Central memory CD8-positive, alpha-beta T cell (primary cell): Measurements from ENCODE around the gene CHDH.

ENCODE experiments used
- ATAC-seq: fragments of 150-1000 bp; cut with Tn5 transposase; replicated peaks from 2 replicates; pipeline ENCODE4 v1.10.0; 2022; ENCODE audit warnings: mild to moderate bottlenecking, moderate FRiP score, moderate number of reproducible peaks; ENCODE audit not compliant: poor library complexity, severe bottlenecking; ENCODE audit errors: extremely low read depth
- DNase-seq, 2 donors: peaks; one replicate each; pipeline ENCODE4 v3.0.0; 2021; ENCODE audit warnings: low spot score in 2 of 2
- H3K27ac Mint-ChIP-seq: one replicate; pipeline ENCODE4 v1.8.0; 2022; ENCODE audit warnings: low read depth, mild to moderate bottlenecking, moderate library complexity, mixed read lengths
- H3K27me3 Mint-ChIP-seq: one replicate; pipeline ENCODE4 v1.8.0; 2022; ENCODE audit warnings: mixed read lengths
- H3K36me3 Mint-ChIP-seq: one replicate; pipeline ENCODE4 v1.8.0; 2022; ENCODE audit warnings: mild to moderate bottlenecking, moderate library complexity, mixed read lengths; ENCODE audit not compliant: insufficient read depth
- H3K4me1 Mint-ChIP-seq: one replicate; pipeline ENCODE4 v1.8.0; 2022; ENCODE audit warnings: mixed read lengths
- H3K4me3 Mint-ChIP-seq: one replicate; pipeline ENCODE4 v1.8.0; 2022; ENCODE audit warnings: mild to moderate bottlenecking, moderate library complexity, mixed read lengths
- H3K9me3 Mint-ChIP-seq: one replicate; pipeline ENCODE4 v1.8.0; 2022; ENCODE audit warnings: mixed read lengths

CHDH gene

DNA sequence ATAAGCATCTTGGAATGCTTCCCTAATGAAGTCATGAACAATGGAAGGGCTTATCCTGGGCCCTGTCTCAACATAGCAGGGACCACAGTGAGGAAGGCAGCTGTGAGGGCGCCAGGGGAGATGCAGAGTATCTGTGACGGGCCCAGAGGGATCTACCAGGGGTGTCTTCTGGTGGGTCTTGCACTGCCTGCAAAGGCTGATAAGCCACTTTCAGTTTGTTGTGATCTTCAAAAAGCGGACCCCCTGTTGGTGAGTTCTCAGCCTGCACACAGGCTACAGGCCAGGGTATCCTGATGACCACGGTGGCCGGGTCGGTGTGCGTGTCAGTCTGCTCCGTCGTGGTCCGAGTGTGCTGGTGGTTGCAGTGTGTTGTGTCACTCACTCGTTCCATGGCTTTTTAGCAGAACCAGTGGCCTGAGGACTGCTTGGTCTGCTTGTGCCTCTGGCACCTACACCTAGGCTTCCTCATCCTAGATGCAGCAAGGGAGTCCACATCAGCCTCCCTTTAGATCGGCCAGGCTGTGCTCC is 46.8 kb downstream of the CHDH start:
- ATAC-seq (no peak), DNase-seq (no peak)
- Mint-ChIP-seq H3K27ac (no peak overlapping the region), H3K36me3 (peaks cover 1% of the 10 kb centered on the region), H3K4me3 (no peak overlapping the region), H3K27me3 (peaks cover 20% of the 10 kb centered on the region), H3K4me1 (no peaks in the 10 kb centered on the region), H3K9me3 (no peaks in the 10 kb centered on the region)

DNA sequence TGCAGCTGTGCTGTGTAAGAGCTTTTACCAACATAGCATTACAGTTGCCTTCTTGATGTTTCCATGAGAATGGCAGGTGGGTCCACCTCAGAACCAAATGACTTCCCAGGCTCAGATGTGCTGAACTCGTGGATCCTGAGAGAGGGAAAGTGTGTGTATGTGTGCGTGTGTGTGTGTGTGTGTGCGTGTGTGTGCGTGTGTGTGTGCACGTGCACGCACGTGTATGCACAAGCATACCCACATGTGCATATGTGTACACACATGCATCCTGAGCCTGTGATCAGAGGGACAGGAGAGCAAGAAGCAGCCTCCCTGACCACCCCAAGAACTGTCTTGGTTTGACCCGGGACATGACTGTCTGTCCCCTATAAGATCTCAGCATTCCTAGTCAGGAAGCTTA is 48.1 kb downstream of the CHDH start:
- ATAC-seq: no peak

DNA sequence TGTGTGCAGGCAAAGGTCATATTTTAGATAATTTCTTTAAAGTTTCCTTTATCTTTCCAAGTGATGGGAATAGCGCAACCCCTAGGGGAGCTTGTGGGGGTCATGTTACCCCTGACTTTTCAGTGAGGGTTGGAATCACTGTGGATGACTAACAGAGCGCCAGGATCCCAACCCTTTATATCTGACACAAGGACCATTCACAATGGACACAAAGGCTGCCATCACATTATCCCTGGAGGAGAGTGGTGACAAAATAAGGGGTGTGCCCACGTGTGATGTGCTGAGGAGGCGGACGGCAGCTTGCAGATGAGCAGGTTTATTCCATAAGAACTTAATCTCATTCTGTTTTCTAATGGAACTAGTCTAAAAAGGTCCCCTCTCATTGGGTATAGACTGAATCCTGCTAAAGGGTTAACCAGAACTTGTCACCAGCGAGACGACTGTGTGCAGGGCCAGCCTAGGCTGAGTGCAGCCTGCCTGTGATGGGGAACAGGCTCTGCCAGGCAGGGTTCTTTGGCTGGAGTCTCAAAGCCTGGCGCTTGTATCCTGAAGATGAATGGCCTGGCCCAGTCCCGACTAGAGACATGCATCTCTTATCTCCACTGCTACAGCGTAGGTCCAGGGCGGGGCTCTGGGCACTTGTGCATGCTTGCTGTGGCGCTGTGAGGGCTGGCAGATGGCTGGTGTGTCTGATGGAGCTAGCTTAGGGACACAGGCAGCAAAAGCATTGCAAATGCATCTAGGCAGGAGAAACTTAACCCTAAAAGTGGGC is 50.2 kb downstream of the CHDH start:
- H3K36me3 Mint-ChIP-seq: peaks cover 1% of the 10 kb centered on the region
- peaks cover 30% of the 10 kb centered on the region for H3K27me3 Mint-ChIP-seq
- no peak overlapping the region for H3K27ac Mint-ChIP-seq
- H3K9me3 Mint-ChIP-seq: no peaks in the 10 kb centered on the region
- DNase-seq (no peak), ATAC-seq (no peak)
- H3K4me3 Mint-ChIP-seq: no peak overlapping the region
- H3K4me1 Mint-ChIP-seq: no peaks in the 10 kb centered on the region

More for the DNA sequence above, 48.1 kb downstream of the CHDH start:
- H3K4me1 Mint-ChIP-seq: no peaks in the 10 kb centered on the region
- H3K9me3 Mint-ChIP-seq: no peaks in the 10 kb centered on the region
- peaks cover 30% of the 10 kb centered on the region for H3K27me3 Mint-ChIP-seq
- no peak overlapping the region for H3K27ac Mint-ChIP-seq
- H3K36me3 Mint-ChIP-seq: peaks cover 1% of the 10 kb centered on the region
- DNase-seq: no peak
- no peak overlapping the region for H3K4me3 Mint-ChIP-seq

DNA sequence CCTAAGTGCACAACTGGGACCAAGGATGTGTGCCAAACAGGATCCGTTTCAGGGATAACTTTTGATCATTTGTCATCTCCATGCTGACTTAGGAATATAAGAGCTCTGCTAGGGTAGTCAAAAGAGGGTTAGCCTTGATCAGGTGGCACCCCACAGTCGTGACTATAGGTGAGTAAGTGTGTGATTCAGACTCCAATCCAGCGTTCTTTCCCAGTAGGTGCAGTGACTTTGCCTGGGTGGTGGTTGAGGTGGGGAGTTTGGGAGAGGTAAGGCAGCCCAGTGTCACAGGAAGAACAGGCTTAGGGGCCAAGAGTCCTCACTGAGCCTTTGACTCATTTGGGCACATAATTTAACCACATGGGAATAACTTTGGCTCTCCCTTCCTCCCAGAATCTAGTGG is 51.0 kb downstream of the CHDH start:
- no peak for DNase-seq
- no peak for ATAC-seq
- Mint-ChIP-seq H3K4me3 (no peak overlapping the region), H3K4me1 (no peaks in the 10 kb centered on the region), H3K9me3 (no peaks in the 10 kb centered on the region), H3K27me3 (peaks cover 33% of the 10 kb centered on the region), H3K36me3 (peaks cover 1% of the 10 kb centered on the region), H3K27ac (no peak overlapping the region)

DNA sequence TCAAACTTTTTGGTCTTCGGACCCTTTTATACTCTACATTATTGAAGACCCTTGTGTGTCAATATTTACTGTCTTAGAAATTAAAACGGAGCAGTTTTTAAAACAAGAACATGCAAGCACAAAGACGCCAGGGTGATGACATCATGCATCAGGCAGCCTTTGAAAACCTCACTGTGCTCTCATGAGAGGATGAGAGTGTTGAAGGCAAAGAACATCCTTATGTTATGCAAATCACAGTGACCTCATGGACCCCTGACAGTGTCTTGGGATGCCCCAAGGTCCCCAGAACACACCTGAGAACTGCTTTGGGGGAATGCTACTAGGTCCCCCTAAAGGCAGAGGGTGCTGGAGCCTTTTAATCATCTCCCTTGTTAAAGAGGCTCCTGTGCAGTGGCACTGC is 51.6 kb downstream of the CHDH start:
- Mint-ChIP-seq H3K4me1 (no peaks in the 10 kb centered on the region), H3K4me3 (no peak overlapping the region)
- ATAC-seq: no peak

DNA sequence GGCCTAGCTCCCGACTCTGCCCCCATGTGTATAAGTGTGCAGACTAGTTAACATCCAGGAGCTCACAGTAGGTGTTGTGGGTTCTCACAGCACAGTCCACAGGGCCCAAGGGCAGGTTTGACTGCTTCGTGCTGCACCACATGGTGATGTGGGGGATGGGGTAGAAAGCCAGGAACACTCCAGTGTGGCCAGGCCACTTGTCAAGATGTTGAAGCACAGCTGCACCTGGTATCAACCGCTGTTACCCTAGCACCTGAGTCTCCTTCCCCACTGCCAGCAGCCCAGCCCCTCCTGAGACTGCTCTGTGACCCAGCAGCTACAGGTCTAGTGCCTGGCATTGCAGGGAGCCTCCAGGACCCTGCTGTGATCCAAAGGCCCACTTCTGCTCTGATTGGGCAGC is 53.4 kb downstream of the CHDH start:
- no peaks in the 10 kb centered on the region for H3K9me3 Mint-ChIP-seq
- no peaks in the 10 kb centered on the region for H3K4me1 Mint-ChIP-seq
- H3K36me3 Mint-ChIP-seq: no peaks in the 10 kb centered on the region
- H3K27me3 Mint-ChIP-seq: peaks cover 53% of the 10 kb centered on the region
- no peak for DNase-seq
- no peak for ATAC-seq
- no peak overlapping the region for H3K4me3 Mint-ChIP-seq
- H3K27ac Mint-ChIP-seq: no peak overlapping the region

More for the DNA sequence above, 51.6 kb downstream of the CHDH start:
- Mint-ChIP-seq H3K27ac (no peak overlapping the region), H3K36me3 (peaks cover 1% of the 10 kb centered on the region), H3K9me3 (no peaks in the 10 kb centered on the region), H3K27me3 (peaks cover 39% of the 10 kb centered on the region)
- DNase-seq: no peak

DNA sequence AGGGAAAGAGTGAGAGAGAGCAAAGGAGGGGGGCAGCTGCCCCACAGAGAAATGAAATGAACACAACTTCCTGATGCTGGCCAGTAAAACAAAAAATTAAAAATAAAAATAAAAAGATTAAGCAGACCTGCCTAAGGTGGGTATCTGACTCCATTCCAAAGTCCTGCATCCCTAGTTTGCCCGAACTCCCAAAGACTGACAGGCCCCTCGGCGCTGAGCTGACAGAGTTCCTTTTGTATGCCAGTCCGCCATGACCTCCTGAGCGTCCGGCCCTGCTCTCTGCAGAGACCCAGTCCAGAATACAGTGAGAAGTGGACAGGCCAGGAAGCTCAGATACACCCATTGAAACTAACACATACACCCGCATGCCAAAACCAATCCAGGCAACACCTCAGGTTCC is 54.9 kb downstream of the CHDH start:
- peaks cover 63% of the 10 kb centered on the region for H3K27me3 Mint-ChIP-seq
- no peak overlapping the region for H3K4me3 Mint-ChIP-seq
- no peaks in the 10 kb centered on the region for H3K36me3 Mint-ChIP-seq
- ATAC-seq: no peak
- no peak overlapping the region for H3K27ac Mint-ChIP-seq
- no peak for DNase-seq
- no peaks in the 10 kb centered on the region for H3K4me1 Mint-ChIP-seq
- no peaks in the 10 kb centered on the region for H3K9me3 Mint-ChIP-seq

DNA sequence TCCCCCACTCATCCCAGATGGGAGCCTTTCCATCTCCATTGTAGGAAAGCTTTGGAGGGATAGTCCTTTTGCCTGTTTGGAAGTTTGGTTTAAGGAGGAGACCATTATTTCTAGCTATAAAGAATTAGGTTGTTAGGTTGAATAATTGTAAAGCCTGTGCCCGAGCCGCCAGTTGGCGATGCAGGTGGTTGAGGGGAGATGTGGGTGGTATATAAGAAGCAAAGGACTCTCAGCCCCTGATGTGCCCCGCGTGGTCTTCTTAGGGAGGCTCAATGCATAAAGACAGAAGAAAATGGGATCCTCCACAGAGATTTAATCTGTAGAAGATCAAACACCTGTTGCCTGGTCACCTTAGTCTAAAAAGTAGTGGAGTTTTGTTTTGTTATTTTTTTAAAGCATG is 55.7 kb downstream of the CHDH start:
- H3K36me3 Mint-ChIP-seq: no peaks in the 10 kb centered on the region
- H3K27ac Mint-ChIP-seq: no peak overlapping the region
- no peak for ATAC-seq

DNA sequence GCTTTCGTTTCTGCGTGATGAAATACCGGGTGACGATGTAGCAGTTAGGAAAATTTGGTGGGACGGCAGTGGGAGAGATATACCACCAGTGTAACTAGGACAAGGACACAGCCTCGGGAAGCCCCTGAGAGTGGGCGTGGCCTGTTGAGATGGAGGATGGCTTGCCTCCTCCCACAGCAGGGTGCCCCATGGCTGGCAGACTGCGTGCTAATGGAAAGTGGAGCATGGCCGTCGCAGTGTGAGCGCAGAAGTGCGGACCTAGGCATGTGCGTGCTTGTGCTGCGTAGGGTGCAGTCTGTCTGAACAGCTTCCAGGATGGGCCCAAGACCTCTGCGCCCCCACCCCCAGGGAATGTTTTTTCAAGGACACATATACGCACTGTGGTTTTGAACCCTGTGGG is 56.8 kb downstream of the CHDH start:
- Mint-ChIP-seq H3K4me1 (no peaks in the 10 kb centered on the region), H3K27ac (no peak overlapping the region), H3K9me3 (no peaks in the 10 kb centered on the region), H3K36me3 (no peaks in the 10 kb centered on the region), H3K27me3 (peaks cover 44% of the 10 kb centered on the region), H3K4me3 (no peak overlapping the region)
- no peak for DNase-seq
- ATAC-seq: no peak

More for the DNA sequence above, 55.7 kb downstream of the CHDH start:
- no peak for DNase-seq
- H3K9me3 Mint-ChIP-seq: no peaks in the 10 kb centered on the region
- no peak overlapping the region for H3K4me3 Mint-ChIP-seq
- no peaks in the 10 kb centered on the region for H3K4me1 Mint-ChIP-seq
- peaks cover 54% of the 10 kb centered on the region for H3K27me3 Mint-ChIP-seq

DNA sequence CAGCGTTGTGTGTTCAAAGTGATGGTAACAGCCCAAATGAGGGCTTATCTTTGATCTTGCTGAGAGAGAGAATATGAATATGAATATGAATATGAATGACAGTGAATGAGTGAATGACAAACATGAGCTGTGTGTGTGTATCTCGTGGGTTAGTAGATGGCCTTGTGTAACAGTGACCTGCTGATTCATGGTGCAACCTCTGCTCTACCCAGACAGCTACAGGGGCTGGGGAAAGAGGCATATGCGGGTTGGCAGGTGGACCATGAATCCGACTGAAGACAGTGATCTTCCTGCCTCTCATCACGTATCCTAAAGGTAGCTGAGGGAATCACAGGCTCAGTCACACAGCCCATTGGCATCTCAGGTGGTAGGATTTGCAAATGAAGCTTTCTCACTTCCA is 58.2 kb downstream of the CHDH start:
- H3K27me3 Mint-ChIP-seq: peaks cover 33% of the 10 kb centered on the region
- no peak overlapping the region for H3K4me3 Mint-ChIP-seq

DNA sequence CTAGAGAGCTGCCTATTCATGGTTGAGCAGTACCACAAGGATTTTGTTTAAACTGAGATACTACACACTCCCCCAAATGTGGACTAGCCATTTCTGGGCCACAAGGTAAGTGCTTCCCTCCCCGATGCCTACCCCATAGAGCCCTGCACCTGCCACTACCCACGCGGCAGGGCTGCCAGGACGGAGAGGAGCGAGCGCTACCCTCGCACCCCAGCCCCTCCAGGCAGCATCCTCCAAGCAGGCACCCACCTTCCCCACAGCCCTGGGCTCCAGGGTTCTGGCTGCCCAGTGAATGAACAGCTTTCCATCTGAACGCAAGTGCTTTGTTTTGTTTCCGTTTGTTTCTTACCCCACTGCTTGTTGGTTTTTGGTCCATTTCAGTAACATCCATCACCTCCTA is 59.2 kb downstream of the CHDH start:
- Mint-ChIP-seq H3K9me3 (no peaks in the 10 kb centered on the region), H3K4me3 (no peak overlapping the region), H3K4me1 (no peaks in the 10 kb centered on the region), H3K27me3 (peaks cover 33% of the 10 kb centered on the region), H3K36me3 (no peaks in the 10 kb centered on the region), H3K27ac (no peak overlapping the region)
- ATAC-seq (no peak), DNase-seq (no peak)

More for the DNA sequence above, 58.2 kb downstream of the CHDH start:
- Mint-ChIP-seq H3K4me1 (no peaks in the 10 kb centered on the region), H3K9me3 (no peaks in the 10 kb centered on the region), H3K27ac (no peak overlapping the region), H3K36me3 (no peaks in the 10 kb centered on the region)
- no peak for DNase-seq
- ATAC-seq: no peak

DNA sequence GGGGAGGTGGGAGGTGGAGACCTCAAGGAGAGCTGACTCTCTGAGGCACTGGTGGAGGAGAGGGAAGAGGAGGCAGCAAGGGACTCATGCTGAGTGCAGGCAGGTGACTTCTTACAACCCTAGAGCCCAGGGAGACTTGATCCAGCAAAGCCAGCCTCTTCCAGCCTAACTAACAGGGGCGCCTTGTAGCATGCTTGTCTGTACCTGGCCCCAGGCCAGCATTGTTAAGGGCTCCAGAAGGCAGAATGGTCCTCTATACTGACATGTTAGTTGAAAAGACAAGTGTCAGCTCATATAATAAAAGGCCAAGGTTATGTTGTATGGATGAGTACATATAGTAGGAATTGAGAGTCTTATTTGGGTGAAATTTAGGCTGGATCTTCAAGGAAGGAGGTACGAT is 65.4 kb downstream of the CHDH start:
- H3K36me3 Mint-ChIP-seq: no peaks in the 10 kb centered on the region
- peaks cover 10% of the 10 kb centered on the region for H3K27me3 Mint-ChIP-seq
- H3K4me3 Mint-ChIP-seq: no peak overlapping the region
- ATAC-seq (no peak), DNase-seq (no peak)
- no peaks in the 10 kb centered on the region for H3K4me1 Mint-ChIP-seq
- H3K27ac Mint-ChIP-seq: no peak overlapping the region
- H3K9me3 Mint-ChIP-seq: no peaks in the 10 kb centered on the region

DNA sequence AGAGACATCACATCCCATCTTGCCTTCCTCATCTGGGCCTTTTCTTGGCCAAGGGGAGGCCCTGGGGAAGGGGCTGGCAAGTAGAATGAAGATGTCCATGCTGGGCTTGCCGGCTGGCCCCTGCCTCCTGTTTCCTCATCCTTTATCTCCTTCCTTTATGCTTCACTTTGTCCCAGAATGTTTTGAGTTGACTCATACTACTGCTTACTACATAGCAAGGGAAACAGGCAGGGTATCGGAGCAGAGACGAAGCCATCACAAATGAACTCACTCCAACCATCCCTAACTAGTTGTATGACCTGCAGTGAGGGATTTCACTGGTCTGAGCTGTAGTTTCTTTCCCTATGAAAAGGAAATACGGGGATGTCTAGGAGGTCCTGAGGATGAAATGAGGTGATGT is 66.0 kb downstream of the CHDH start:
- Mint-ChIP-seq H3K27ac (no peak overlapping the region), H3K4me3 (no peak overlapping the region), H3K36me3 (no peaks in the 10 kb centered on the region), H3K4me1 (no peaks in the 10 kb centered on the region), H3K27me3 (peaks cover 10% of the 10 kb centered on the region), H3K9me3 (no peaks in the 10 kb centered on the region)
- DNase-seq (no peak), ATAC-seq (no peak)
